GM19372 (cell line): ENCODE measurements around the gene GABPB2.
"Not testable (repeated sequence)": the region's sequence is repeated elsewhere in the genome, so short reads cannot be mapped to it uniquely, and the experiment has no call there.

Experiments used
- ATAC-seq: cut with Tn5 transposase; IDR thresholded peaks from one replicate; pipeline ENCODE4 v1.9.1; 2021; ENCODE audit warnings: mild to moderate bottlenecking, low read depth, moderate library complexity; ENCODE audit not compliant: unreplicated experiment

The GABPB2 gene

GRCh38 chr1:151059109-151060006 lies 11.2 kb upstream of the GABPB2 start, which contains the start of gene CDC42SE1:
TSS of gene CDC42SE1 (minus strand) at chr1:151059622. CDS start at chr1:151055730, 3,892 bp downstream.
- ATAC-seq, result peak; percentile 75

DNA sequence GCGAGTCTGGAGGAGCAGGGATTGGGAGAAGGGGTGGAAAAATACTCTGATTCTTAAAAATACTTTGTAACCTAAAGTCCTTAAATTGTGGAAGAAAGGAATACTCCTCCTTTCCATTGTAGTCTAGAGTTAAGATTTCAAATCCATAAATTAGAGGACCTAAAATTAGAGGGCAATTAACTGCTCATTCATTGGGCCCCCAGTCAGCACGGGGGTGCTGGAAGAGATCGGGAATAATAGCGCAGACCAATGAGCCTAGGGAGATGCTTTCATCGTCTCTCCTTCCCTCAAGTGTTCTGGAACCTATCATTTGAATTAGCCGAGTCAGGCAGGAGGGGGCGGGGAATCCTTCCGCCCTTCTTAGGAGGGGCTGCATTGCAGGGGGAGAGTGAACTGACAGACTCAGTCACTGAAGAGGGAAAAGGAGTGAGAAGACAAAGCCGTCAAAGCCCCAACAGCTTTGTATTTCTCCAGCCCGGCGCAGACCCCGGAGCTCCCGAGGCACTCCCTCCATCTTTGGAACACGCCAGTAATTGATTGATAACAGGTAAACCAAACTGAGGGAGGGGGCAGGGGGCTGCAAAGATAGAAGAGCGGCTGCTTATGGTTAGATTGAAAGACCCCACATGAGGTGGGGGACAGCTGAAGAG lies 10.4 kb upstream of the GABPB2 start, which contains the start of gene MLLT11:
MLLT11 (plus strand) TSS at position 391 of the 650 bp plus-strand sequence. CDS start 6,828 bp downstream, outside the sequence.
- no peak for ATAC-seq

DNA sequence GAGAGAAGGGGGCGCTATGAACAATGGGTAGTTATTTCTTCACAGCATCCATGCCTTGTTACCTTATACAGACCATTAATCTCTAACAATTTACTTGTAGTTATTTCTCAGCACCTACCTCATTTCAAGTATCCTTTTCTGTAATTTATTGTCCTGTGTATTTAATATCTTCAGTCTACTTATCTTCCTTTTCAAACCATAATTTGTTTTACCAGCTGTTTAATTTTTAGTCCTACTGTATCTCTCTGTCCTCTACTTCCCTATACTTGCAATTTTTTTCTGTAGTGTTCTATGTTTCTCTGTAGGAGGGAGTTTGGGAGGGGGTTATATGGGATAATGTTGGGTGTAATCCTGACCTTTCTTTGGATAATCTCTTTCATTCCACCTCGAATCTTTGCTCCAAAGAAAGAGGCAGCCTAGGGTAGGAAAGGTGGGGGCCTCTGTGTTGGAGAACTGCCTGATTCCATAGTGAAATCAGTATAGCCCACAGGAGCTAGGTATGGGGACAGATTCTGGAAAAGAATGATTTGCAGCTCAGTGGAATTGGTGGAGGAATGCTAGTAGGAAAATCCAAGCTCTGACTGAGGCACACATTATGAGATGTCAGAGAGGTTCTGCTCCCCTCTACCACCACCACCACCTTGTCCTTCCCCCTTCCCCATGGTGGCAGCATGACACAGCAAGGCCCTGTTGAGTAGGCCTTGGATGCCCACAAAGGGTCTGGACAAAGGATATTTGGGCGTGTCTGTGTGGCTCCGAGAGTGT lies 9.7 kb upstream of the GABPB2 start:
- no peak for ATAC-seq

DNA sequence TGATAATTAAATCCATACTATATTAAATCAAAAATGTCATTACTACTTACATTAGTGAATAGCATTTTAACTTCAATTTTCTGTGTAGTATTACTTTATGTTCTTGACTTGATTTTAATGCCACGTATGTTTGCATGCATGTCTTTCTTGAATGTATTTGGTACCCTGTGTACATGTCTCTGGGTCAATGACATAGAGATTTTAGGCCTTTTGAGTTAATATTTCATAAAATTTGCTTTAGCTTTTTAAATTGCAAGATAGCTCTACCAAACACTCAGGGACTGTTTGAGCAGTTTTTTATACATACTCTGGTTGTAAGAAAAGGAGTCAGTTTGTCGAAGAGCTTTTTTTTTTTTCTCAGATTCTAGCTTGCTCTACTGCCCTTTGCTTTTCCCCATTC lies 8.9 kb upstream of the GABPB2 start:
- no peak for ATAC-seq

- ATAC-seq, result no peak
Observed at GRCh38 chr1:151062741-151063371, 7.7 kb upstream of the GABPB2 start.

GRCh38 chr1:151065089-151065645 lies 5.4 kb upstream of the GABPB2 start:
- no peak for ATAC-seq

- ATAC-seq, result no peak
Observed at GRCh38 chr1:151067185-151067584, 3.4 kb upstream of the GABPB2 start.

DNA sequence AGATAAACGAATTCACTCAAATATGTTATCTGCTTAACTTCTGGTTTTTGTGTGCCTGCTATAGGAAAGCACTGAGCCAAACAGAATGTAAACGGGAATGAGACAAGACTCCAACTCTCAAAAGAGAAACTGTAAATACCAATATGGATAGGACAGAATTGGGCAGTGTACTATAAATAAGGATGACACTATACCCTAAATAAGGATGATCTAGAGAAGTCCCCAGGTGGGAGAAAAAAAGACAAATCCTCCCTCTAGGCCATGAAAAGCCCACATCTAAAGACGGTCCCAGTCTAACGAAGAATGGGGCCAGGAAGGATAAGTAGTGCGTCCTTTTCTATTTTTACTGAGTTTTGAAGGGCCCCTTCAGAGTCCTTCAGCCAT lies 1.5 kb upstream of the GABPB2 start:
- ATAC-seq, result no peak

DNA sequence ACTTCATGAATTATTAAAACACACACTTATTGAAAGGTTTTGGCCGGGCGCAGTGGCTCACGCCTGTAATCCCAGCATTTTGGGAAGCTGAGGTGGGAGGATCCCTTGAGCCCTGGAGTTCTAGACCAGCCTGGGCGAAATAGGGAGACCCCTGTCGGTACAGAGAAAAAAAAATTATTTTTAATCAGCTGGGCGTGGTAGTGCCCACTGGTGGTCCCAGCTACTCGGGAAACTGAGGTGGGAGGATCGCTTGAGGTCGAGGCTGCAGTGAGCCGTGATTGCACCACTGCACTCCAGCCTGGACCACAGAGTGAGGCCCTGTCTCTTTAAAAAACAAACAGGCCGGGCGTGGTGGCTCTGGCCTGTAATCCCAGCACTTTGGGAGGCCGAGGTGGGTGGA lies 1.7 kb downstream of the GABPB2 start:
- no peak for ATAC-seq

DNA sequence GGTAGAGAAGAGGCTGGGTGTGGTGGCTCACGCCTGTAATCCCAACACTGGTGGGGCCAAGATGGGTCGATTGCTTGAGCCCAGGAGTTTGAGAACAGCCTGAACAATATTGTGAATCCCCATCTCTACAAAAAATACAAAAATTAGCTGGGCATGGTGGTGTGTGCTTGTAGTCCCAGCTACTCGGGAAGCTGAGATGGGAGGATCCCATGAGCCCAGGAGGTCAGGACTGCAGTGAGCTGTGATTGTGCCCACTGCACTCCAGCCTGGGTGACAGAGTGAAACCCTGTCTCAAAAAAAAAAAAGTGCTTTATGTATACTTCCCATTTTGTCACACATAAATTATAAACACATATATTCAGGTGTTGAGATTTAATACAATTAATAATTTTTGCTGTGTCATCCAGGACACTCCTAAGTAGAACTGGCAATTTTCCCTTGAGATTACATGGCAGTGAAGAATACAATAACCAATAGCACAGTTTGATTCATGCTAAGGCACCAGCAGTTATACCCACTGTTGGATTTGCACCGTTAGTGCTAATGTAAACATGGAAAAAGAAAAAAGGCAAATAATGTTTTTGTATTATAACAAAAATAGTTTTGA lies 15.5 kb downstream of the GABPB2 start:
- ATAC-seq, result no peak

DNA sequence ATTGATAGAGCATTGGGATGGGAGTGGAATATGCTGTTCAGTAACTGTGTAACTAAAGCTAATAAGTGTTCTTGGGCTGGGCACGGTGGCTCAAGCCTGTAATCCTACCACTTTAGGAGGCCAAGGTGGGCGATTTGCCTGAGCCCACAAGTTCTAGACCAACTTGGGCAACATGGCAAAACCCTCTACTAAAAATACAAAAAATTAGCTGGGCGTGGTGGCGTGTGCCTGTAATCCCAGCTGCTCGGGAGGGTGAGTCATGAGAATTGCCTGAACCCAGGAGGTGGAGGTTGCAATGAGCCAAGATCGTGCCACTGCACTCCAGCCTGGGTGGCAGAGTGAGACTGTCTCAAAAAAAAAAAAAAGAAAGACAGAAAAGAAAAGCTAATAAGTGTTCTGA lies 26.9 kb downstream of the GABPB2 start:
- ATAC-seq, result not testable (repeated sequence)

GRCh38 chr1:151098126-151098525 lies 27.6 kb downstream of the GABPB2 start:
- no peak for ATAC-seq

GRCh38 chr1:151104630-151105029 lies 34.1 kb downstream of the GABPB2 start:
- ATAC-seq, result no peak

DNA sequence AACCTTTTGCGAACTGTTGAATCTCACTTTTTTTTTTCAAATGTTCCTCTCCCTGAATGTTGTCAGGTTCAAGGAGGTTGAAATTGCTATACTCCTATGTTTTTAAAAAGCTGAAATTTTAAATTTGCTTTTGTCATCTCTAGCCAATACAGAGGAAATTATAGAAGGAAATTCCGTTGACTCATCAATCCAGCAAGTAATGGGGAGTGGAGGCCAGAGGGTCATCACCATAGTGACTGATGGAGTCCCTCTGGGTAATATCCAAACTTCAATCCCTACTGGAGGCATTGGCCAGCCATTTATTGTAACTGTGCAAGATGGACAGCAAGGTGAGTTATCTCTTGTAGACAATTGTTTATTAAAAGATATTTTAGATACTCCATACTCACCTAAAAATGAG lies 36.3 kb downstream of the GABPB2 start:
- ATAC-seq, result no peak

- ATAC-seq, result no peak
Observed at GRCh38 chr1:151108331-151108730, 37.8 kb downstream of the GABPB2 start.

DNA sequence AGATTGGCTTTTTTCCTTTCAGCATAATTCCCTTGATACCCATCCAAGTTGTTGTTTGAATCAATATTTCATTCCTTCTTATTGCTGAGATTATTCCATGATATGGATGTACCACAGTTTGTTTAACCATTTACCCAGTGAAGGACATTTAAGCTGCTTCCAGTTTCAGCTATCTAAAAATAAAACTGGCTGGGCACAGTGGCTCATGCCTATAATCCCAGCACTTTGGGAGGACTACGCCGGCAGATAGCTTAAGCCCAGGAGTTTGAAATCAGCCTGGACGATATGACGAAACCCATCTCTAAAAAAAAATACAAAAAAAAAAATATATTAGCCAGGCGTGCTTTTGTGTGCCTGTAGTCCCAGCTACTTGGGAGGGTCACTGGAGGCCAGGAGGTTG lies 43.3 kb downstream of the GABPB2 start:
- ATAC-seq, result no peak

GRCh38 chr1:151124763-151125403 lies 54.3 kb downstream of the GABPB2 start:
- no peak for ATAC-seq

DNA sequence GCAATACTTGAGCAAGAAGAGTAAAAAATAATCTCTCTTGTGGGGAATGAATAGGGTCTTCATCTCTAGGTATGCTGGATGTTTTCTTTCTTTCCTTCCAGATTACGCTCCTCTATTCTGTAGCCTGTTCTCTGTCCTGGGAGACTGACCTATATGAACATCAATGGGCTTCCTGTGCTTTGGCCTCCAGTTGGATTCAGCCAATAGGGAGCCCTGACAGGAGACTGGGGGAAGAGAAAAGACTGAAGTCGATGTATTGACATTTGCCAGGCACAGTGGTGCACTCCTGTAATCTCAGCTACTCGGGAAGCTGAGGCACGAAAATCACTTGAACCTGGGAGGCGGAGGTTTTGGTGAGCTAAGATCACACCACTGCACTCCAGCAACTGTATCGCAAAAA lies 58.2 kb downstream of the GABPB2 start:
- no peak for ATAC-seq

DNA sequence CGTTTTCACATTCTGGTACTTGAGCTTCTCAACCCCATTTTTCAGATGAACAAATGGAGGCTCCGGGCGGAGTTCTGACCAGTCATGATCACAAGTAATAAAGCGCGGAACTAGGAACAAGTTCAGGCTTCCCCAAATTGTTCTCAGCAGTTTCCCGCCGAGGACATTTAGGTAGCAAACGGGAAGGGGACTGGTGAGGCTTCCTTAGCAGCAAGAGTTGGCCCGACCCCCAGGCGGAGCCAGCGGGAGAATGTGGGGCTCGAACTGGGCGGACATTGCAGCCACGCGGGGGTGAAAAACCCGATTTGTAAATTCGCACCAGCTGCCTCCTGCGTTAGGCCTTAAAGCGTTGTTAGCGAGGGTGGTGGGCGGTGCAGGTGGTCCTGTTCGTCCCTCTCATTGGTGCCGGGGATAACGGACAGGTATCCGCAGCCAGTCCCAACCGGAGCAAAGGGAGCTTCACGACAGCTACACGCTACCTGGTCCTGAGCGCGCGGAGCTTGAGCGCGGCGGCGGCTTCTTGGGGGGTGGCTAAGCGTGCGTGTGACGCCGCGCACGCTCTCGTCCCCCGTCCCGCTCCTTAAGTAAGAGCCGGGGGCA lies 60.5 kb downstream of the GABPB2 start:
- ATAC-seq, result peak; percentile 65
